HG02763 (cell line): ENCODE data around the gene TSTD1.
"Not testable (repeated sequence)": the region's sequence is repeated elsewhere in the genome, so short reads cannot be mapped to it uniquely, and the experiment has no call there.

Source experiments
- ATAC-seq: cut with Tn5 transposase; IDR thresholded peaks from one replicate; pipeline ENCODE4 v1.9.1; 2021; ENCODE audit warnings: mild to moderate bottlenecking, moderate library complexity; ENCODE audit not compliant: unreplicated experiment

Gene TSTD1

DNA sequence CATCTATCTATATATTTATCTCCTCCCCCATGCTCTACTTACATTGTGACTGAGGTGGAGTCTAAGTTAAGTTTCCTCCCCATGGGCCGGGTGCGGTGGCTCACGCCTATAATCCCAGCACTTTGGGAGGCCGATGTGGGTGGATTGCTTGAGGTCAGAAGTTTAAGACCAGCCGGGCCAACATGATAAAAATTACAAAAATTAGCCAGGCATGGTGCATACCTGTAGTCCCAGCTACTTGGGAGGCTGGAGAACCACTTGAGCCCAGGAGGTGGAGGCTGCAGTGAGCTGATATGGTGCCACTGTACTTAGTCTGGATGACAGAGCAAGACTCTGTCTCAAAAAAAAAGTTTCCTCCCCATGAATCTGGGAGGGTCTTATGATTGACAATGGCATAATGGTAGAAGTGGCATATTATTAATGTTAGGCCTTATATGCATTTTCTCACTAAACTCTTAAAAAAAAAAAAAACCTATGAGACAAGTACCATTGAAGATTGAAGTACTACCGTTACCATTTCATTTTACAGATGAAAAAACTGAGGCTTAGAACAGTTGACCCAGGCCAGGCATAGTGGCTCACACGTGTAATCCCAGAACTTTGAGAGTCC, 29.1 kb downstream of the TSTD1 start:
- no peak for ATAC-seq

DNA sequence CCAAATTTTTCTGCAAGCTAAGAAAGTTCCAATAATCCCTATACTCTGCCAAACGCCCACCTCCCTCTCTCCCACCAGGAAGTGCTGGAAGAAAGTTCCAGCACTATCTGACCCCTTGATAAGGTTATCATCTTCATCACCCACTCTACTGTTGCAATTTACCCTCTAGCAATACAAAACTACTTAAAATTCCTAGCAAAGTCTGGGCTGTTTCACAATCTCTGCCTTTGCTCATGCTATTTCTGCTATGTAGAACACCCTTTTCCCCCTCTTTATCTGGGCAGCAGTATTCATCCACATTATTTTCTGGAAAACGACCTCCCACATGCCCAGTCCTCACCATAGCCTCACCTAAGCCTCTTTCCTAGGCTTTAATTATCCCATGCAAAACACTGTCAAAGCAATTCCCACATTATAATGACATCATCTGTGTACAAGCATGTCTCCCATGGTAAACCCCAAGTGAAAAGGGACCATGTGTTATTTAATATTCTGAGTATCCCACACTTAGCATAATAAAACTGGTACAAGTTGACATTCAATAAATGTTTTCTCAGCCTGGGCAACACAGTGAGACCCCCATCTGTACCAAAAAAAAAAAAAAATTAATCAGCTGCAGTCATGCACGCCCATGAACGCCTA, 29.8 kb downstream of the TSTD1 start:
- no peak for ATAC-seq

DNA sequence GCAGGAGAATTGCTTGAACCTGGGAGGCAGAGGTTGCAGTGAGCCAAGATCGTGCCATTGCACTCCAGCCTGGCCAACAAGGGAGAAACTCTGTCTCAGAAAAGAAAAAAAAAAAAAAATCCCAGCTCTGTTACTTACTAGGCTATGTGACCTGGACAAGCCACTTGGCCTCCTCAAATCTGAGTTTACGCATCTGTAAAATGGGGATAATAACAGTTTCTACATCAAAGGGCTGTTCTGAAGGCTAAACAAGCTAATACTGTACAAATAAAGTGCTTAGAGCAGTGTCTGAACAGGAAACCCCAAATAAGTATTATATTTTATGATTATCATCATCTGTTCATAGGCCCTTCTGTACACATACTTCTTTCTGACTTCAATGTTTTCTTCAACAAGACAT, 31.4 kb downstream of the TSTD1 start:
- ATAC-seq, result no peak

DNA sequence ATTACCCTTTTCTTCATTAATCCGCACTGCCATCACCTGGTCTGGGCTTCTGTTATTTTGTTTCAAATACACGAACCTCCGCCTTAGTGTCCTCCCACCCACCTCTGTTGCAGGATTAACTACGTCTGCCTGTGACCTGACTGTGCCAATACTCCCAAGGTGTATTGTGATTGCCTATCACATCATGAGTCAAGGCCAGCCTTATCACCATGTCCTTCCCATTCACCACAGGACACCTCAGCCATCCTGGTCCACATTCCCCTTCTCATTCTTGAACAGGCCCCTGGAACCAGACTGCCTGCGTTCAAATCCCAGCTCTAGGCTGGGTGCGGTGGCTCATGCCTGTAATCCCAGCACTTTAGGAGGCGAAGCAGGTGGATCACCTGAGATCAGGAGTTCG, 32.2 kb downstream of the TSTD1 start:
- ATAC-seq, result no peak

DNA sequence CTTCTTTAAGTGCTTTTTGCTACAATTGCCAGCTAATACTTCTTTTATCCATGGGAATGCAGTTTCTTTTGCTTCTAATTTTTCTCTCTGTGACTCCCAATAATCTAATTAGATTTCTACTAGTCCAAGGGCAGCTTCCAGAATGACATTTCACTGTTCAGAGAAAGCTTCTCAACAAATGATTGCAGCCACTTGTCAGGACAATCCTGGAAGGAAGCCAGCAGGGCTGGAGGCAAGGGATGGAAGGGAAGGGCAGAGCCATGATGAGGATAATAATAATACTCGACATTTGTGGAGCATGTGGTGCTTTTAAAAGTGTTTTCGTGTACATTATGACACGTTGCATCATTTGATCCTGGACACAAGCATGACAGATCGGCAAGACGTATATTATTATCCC, 37.2 kb downstream of the TSTD1 start:
- no peak for ATAC-seq

DNA sequence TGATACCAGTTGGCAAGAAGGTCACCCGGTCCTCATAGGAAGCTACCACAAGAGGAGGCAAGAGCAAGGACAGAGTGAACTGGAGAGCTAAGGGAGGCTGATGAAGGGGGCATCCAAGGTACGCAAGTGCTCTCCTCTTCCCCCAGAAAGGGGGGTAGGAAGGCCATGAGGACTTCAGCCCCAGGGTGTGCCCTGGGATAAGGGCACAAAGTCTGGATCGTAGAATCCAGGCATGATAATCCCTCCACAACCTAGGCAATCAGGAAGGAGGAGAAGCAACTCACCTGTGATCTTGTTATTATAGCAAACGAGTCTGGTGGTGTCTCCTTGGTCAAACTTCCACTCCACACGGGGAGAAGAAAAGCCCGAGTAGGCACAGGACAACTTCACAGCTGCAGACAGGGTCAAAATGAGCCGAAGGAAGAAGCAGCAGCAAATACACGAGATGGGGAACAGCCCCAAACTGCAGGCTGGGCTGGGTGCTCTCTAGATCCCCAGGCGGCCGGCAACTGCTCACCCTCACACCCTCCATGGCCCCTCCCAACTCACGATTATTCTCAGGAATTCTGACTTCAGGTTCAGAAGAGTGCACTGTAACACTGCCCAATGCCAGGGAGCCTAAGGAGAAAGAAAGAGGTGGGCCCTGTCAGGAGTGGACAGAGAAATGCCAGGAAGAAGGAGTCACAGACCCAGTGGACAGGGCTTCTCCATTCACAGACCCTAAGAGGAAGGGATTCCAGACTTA, 37.9 kb downstream of the TSTD1 start:
- no peak for ATAC-seq

DNA sequence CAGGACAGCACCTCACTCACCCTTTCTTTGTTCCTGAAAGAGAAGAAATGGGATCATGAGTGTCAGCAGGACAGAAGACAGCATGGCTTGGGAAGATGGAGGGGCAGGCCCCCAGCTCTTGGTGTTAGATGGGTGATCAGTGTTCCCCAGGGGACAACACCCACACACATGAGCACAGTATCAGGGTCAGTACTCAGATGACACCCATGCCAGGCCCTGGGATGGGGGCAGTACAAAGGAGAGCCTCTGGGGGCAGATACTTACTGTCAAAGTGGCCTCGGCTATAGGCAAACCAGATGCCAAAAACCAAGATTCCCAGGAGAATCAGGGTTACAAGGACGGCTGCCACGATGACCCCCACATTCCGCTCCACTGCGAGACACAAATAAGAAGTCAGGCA, 39.4 kb downstream of the TSTD1 start:
- no peak for ATAC-seq

DNA sequence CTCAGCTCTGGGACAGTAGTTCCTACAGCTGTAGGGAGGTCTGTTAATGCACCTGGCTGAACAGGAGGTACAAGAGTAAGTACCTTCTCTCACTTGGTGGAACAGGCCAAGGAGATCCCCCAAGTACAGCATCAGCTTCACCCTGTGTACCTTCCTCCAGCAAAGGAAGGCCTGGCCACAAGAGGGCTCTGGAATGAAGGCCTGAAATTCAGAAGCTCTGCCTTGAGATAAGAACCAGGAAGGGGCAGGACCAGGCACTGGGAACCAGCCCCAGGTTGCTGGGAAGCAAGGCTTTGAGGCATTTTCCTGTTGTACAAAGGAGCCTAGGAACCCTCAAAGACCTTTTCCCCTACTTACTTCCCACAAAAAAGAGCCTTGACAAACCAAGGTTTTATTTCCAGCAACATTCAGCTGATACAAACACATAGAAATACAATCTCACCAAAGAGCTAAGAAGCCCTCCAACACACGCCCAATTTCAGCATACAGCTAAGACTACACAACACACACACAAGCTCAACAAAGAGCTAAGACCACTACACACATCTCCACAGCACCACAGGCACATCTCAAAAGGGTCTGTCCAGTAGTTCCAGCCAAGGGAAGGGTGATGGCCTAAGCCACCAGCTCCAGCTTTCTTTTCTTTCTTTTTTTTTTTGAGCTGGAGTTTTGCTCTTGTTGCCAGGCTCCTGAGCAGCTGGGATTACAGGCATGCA, 41.3 kb downstream of the TSTD1 start:
- peak; percentile 44 for ATAC-seq

DNA sequence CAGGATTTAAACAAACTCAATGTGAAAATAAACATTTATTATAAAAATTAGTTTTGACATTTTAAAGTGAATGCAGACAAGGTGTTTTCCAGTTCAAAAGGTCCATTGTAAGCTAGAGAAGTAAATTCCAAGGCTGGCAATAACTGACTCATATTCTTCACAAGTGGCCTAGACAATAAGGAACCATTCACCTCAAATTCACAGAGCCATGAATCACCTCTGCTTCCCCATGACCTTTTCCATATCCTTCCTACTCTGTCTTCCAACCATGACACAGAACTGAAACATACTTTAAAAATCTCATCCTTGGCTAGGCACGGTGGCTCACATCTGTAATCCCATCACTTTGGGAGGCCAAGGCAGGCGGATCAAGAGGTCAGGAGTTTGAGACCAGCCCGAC, 42.6 kb downstream of the TSTD1 start:
- no peak for ATAC-seq

DNA sequence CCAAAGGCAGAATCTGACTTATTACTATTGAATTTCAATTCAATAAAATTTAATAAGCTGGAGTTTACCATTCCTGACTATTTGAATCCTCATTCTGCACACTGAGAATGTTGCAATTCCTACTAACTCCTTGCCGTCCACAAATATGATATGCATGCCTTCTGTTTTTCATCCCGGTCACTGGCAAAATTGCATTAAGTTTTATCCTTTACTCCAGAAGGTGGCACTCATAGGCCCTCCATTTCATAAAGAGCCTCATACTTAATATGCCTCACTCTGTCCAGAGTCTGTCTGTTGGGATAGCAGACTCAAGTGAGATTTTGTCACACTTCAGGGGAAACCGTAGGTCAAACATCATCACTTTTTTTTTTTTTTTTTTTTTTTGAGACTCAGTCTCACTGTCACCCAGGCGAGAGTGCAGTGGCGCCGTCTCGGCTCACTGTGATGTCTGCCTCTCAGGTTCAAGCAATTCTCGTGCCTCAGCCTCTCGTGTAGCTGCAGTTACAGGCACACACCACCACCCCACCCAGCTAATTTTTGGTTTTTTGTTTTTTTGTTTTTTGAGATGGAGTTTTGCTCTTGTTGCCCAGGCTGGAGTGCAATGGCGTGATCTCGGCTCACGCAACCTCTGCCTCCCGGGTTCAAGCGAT, 45.1 kb downstream of the TSTD1 start:
- ATAC-seq, result no peak

DNA sequence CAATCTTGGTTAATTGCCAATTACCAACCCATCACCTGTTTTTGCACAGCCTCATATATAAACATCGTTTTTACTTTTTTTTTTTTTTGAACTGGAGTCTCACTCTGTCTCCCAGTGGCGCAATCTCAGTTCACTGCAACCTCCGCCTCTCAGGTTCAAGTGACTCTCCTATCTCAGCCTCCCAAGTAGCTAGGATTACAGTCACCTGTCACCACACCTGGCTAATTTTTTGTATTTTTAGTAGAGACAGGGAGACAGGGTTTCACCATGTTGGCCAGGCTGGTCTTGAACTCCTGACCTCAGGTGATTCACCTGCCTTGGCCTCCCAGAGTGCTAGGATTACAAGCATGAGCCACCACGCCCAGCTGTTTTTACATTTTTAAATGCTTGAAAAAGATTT, 46.7 kb downstream of the TSTD1 start:
- ATAC-seq, result not testable (repeated sequence)
